Fibroblast of skin of back (primary cell): Measurements from ENCODE around the gene MTX3.

Source experiments
- DNase-seq: peaks from one replicate; pipeline ENCODE4 v3.0.0-alpha.2; 2013

Gene MTX3

GRCh38 chr5:79932510-79933504 is 58.3 kb downstream of the MTX3 start:
- DNase-seq: peak; percentile 49

GRCh38 chr5:79931866-79932265 is 59.2 kb downstream of the MTX3 start:
- DNase-seq: no peak

- DNase-seq: no peak
These were observed 59.7 kb downstream of the MTX3 start for GRCh38 chr5:79931409-79931808.

GRCh38 chr5:79929095-79929494 is 62.0 kb downstream of the MTX3 start:
- DNase-seq: no peak
